ENCODE measurements around the gene MEN1.
"Not testable (repeated sequence)": the region's sequence is repeated elsewhere in the genome, so short reads cannot be mapped to it uniquely, and the experiment has no call there.

The MEN1 gene

GRCh38 chr11:64832467-64833197 is 22.3 kb upstream of the MEN1 start:
- no peak for DNase-seq (ENCODE audit: low read depth)

DNA sequence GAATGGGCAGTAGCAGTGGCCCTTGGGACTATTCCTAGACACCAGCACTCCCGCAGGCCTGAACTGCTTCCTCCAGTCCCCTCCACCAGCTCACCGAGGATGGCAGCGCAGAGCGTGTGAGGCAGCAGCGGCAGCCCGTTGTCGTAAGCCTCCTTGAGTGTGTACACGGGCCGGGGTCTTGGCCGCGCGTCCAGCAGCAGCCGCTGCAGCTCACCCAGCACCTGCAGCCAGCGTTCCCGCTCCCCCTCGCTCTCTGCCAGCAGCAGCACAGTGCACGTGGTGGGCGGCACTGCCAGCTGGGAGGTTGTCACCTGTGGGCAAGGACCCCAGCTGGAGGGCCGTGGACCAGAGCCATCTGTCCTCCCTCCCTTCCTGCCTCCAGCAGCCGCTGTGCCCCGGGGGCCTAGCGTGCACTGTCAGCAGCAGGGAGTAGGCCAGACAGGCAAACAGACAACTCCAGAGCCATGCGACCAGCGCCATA is 21.1 kb upstream of the MEN1 start:
- DNase-seq (ENCODE audit: low read depth): no peak

DNA sequence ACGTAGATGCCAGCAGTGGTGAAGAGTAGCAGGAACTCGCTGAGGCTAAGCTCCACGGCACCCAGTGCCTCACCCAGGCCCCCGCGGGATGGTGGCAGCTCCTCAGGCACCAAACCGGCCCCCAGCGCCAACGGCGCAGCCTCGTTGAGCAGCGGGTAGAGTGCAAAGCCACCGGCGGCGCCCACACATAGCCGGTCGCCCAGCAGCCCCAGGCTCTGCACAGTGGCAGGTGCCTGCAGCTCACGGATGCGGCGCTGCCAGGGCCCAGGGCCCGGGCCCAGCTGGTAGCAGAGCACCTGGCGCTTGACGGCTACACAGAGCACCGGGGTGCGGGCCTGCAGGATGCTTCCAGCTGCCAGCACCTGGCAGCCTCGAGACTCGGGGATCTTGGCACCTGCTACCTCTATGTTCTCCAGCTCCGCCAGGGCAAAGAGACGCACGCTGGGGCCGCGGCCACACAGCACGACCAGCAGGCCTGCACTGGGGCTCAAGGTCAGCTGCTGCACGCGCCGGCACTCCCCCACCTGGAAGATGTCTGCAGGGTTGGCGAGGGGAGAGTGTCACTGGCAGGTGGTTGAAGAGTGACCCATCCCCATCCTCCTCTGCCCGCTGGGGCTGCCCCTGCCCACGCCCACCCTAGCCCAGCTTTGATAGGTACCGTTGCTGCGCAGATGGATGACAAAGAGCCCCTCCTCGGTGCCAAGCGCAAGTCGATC is 19.3 kb upstream of the MEN1 start:
- no peak for DNase-seq (ENCODE audit: low read depth)

- DNase-seq (ENCODE audit: low read depth): no peak
These were observed 17.1 kb upstream of the MEN1 start for GRCh38 chr11:64827451-64827839.

- DNase-seq (ENCODE audit: low read depth): no peak
These were observed 16.5 kb upstream of the MEN1 start for GRCh38 chr11:64826578-64827450.

GRCh38 chr11:64826062-64826461 is 15.7 kb upstream of the MEN1 start:
- no peak for DNase-seq (ENCODE audit: low read depth)

- no peak for DNase-seq (ENCODE audit: low read depth)
These were observed 13.3 kb upstream of the MEN1 start for GRCh38 chr11:64823568-64824119.

DNA sequence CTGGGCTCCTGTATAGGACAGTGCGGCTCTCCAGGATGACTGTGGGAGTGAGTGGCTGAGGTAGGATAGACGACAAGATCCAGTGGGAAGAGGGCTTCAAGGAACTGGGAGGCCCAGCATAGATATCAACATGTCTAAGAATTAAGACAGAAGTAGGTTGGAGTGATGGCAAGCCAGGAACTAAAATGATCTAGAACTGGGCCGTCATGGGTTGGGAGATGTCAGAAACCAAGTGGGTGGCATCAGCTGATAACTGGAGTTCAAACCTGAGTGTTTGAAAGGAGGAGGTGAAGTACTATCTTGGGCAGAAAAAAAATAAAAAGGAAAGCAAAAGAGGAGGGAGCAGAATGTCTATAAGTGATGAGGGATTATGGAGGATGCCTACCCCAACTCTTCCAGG is 7.1 kb upstream of the MEN1 start:
- DNase-seq (ENCODE audit: low read depth): no peak

DNA sequence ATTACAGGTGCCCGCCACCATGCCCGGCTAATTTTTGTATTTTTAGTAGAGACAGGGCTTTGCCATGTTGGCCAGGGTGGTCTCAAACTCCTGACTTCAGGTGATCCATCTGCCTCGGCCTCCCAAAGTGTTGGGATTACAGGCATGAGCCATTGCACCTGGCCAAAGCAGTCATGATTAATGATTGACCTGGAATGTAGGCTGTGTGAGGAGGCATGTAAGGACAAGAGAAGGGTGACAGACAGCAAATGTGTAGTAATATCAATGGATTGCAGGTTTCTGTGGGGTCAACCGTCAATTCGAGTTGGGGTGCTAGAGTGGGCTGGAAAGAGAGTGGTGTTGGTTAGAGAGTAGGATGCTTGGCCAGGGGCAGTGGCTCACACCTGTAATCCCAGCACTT is 5.1 kb upstream of the MEN1 start:
- not testable (repeated sequence) for DNase-seq (ENCODE audit: low read depth)

- no peak for DNase-seq (ENCODE audit: low read depth)
These were observed 4.4 kb upstream of the MEN1 start for GRCh38 chr11:64814712-64815187.

- DNase-seq (ENCODE audit: low read depth): no peak
These were observed 3.5 kb upstream of the MEN1 start for GRCh38 chr11:64813826-64814225.

DNA sequence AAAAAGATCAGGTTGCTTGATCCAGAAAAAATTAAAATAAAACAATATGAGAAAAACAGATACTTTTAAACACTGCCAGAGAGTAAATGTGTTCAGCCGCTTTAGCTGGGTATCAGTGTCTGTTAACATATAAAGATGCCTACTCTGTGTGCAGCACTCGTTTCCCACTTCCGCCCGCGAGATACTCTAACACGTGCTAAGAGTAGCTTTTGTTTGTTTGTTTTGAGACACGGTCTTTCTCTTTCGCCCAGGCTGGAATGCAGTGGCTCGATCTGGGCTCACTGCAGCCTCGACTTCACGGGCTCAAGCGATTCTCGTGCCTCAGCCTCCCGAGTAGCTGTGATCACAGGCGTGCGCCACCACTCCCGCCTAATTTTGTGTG is 531 bp upstream of the MEN1 start:
- DNase-seq (ENCODE audit: low read depth): no peak

GRCh38 chr11:64809781-64810241 is 540 bp downstream of the MEN1 start:
- no peak for DNase-seq (ENCODE audit: low read depth)

GRCh38 chr11:64805481-64805880 is 4.9 kb downstream of the MEN1 start:
- DNase-seq (ENCODE audit: low read depth): no peak

DNA sequence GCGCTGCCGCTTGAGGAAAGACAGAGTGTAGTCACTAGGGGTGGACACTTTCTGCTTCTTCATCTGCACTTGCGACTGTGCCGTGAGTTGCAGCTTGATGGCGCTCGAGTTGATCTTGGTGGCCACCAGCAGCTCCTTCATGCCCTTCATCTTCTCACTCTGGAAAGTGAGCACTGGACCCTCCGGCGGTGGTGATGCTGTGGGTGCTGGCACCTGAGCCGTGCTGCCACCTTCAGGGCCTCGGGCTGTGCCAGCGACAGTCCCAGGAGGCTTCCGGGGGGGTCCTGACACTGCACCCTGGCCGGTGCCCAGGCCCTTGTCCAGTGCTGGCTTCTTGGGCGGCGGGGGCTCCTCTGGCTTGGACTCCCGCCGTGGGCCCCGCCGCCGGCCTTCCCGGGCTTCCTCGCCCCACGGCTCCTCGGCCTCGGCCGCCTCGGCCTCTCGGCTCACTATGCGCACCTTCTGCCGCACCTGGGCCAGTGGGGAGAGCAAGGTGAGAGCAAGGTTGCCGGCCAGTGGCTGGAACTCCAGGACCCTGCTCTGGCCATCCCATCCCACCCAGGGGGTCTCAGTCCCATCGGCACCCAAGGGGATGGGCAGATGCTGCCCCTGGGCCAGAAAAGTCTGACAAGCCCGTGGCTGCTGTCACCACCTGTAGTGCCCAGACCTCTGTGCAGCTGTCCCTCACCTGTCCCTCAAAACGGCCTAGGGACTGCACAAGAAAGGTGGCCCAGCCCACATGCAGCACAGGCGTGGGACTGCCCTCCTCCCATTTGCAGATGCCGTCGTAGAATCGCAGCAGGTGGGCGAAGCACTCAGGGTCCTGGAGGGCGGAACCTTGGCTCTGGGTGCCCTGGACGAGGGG is 5.8 kb downstream of the MEN1 start:
- DNase-seq (ENCODE audit: low read depth): no peak

DNA sequence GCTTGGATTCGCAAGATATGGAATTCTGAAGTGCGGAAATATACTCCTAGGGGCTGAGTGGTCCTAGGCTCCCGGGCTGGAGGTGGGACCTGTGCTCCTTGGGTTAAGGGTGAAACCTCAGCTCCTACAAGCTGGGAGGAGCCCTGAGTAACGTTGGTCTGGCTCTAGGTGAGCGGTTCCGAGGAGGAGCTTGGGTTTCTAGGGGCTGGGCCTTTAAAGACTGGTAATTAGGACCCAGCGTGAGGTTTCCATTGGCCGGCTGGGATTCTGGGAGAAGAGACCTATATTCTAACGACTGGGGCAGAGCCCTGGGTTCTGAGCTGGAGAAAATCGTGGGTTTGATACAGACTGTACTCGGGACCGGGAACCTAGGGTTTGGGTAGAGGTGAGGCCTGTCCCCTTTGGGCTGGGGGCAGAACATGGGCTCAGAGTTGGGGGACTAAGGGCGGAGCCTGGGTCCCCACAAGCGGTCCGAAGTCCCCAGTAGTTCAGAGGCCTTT is 6.5 kb downstream of the MEN1 start:
- no peak for DNase-seq (ENCODE audit: low read depth)

DNA sequence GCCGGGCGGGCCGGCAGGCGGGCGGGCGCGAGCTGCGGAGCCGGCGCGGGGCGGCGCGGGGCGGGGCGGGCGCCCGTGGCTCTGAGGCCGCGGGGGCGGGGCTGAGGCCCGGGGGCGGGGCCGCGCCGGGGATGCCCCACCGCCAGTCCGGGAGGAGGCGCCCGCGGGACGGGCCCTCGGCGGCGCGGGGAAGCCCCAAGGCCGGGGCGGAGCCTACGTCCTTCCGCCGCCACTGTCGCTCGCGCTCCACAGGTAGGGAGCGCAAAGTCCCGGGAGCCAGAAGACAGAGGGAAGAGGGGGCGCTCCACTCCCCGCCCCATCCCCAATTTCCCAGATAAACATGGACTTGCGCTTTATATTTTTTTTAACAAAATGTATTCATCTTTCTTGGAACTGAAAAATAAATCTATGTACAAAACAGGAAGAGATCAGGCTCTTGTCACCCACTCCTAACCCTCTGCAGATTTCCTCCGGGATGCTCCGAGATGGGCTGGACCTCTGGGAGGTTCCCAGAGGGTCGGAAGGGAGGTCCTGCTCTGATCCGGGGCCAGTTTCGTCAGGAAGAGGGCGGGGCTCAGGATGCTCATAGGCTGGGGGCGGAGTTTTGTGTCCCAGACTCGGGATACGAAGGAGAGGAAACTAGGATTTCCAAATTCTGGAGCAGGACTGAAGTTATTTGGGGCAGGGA is 7.0 kb downstream of the MEN1 start, which contains the start of gene MAP4K2:
Gene MAP4K2 (minus strand): TSS at position 57 of the 688 bp plus-strand sequence. CDS start 65 bp downstream, outside the sequence.
- peak; percentile 84 for DNase-seq (ENCODE audit: low read depth)

DNA sequence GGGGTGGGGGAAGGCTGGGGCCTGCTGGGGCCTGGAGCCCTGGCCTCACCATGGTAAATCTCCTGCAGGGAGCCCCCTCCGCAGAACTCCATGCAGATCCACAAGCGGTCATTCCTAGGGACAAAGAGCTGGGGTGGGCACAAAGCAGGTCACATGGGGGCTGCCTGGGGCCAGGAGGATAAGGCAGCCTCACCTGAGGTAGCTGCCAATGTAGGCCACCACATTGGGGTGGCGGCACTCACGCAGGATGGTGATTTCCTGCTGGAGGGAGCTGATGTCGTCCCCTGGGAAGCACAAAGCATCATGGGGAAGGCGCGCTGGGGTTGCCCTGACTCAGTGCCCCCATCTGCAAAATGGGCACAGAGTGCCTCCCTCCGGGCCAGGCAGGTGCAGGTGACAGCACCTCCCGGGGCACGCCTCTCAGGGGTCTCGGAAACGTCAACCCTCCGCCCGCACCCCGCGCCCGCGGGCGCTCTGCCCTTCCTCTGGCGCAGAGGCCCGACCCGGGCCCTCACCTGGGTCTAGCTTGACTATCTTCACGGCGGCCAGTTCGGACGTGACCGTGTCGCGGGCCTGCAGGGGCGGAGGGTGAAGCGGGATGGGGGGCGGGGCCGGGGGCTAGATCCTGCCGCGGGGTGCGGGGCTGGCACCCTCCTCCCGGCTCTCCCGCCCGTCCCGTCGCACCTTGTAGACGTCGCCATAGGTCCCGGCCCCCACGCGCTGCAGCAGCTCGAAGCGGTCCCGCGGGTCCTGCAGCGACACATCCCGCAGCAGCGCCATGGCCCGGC is 7.8 kb downstream of the MEN1 start:
- DNase-seq (ENCODE audit: low read depth): no peak

Measured in activated T-helper 1 cell treated with Interleukin-2 at 50 U/mL for 16 hours (primary cell).